ENCODE results near the gene ZC3H12A.

DNA sequence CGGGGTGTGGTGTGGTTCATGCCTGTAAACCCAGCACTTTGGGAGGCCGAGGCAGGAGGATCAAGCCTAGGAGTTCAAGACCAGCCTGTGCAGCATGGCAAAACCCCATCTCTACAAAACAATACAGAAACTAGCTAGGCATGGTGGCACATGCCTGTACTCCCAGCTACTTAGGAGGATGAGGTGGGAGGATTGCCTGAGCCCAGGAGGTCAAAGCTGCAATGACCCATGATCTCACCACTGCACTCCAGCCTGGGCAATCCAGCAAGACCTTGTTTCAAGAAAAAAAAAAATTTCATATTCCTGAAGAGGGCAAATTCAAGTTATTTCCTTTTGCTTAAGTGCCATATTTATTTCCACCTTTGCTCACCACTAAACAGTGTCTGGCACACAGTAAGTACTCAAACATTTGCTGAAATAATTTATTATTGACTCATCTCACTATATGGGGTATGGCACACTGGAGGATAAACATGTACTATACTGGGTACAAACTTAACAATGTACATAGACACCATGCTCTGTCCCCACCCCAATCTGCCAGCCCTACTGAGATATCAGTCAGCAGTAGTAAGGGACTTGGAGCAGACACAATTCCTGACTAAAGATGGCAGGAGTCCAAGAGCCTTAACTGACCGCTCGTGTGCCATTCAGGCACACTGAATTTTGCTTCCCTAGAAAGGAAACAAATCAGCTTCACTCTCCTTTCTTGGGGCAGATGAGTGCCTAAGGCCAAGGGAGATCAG, 24.7 kb downstream of the ZC3H12A start:
- TF ChIP-seq, protein P1, sequence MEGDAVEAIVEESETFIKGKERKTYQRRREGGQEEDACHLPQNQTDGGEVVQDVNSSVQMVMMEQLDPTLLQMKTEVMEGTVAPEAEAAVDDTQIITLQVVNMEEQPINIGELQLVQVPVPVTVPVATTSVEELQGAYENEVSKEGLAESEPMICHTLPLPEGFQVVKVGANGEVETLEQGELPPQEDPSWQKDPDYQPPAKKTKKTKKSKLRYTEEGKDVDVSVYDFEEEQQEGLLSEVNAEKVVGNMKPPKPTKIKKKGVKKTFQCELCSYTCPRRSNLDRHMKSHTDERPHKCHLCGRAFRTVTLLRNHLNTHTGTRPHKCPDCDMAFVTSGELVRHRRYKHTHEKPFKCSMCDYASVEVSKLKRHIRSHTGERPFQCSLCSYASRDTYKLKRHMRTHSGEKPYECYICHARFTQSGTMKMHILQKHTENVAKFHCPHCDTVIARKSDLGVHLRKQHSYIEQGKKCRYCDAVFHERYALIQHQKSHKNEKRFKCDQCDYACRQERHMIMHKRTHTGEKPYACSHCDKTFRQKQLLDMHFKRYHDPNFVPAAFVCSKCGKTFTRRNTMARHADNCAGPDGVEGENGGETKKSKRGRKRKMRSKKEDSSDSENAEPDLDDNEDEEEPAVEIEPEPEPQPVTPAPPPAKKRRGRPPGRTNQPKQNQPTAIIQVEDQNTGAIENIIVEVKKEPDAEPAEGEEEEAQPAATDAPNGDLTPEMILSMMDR (IDR thresholded peaks at IDR 0.05), result no peak
- TF ChIP-seq POLR2AphosphoS5 (IDR thresholded peaks at IDR 0.05), result peak in 2 of 3 donors; percentile 41 to 74
